Measurements from ENCODE around the gene GAS7.

DNA sequence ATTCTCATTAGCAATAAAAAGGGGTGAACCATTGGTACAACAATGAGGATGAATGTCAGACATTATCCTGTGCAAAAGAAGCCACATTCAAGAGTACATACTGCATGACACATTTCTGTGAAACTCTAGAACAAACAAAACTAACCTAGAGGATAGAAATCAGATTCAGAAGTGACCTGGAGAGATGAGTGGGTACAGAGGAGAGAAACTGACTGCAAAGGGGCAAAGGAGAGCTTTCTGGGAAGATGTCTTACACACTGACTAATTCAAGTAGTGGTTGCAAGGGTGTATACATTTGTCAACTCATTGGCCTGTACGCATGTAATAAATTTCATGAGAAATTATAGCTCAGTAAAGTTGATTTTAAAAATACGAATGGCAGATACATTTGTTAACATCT, 115.6 kb downstream of the GAS7 start:
- TF ChIP-seq, protein P1, sequence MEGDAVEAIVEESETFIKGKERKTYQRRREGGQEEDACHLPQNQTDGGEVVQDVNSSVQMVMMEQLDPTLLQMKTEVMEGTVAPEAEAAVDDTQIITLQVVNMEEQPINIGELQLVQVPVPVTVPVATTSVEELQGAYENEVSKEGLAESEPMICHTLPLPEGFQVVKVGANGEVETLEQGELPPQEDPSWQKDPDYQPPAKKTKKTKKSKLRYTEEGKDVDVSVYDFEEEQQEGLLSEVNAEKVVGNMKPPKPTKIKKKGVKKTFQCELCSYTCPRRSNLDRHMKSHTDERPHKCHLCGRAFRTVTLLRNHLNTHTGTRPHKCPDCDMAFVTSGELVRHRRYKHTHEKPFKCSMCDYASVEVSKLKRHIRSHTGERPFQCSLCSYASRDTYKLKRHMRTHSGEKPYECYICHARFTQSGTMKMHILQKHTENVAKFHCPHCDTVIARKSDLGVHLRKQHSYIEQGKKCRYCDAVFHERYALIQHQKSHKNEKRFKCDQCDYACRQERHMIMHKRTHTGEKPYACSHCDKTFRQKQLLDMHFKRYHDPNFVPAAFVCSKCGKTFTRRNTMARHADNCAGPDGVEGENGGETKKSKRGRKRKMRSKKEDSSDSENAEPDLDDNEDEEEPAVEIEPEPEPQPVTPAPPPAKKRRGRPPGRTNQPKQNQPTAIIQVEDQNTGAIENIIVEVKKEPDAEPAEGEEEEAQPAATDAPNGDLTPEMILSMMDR (IDR thresholded peaks at IDR 0.05; ENCODE audit: insufficient read depth, low read length) = no peak
- TF ChIP-seq, protein P2, sequence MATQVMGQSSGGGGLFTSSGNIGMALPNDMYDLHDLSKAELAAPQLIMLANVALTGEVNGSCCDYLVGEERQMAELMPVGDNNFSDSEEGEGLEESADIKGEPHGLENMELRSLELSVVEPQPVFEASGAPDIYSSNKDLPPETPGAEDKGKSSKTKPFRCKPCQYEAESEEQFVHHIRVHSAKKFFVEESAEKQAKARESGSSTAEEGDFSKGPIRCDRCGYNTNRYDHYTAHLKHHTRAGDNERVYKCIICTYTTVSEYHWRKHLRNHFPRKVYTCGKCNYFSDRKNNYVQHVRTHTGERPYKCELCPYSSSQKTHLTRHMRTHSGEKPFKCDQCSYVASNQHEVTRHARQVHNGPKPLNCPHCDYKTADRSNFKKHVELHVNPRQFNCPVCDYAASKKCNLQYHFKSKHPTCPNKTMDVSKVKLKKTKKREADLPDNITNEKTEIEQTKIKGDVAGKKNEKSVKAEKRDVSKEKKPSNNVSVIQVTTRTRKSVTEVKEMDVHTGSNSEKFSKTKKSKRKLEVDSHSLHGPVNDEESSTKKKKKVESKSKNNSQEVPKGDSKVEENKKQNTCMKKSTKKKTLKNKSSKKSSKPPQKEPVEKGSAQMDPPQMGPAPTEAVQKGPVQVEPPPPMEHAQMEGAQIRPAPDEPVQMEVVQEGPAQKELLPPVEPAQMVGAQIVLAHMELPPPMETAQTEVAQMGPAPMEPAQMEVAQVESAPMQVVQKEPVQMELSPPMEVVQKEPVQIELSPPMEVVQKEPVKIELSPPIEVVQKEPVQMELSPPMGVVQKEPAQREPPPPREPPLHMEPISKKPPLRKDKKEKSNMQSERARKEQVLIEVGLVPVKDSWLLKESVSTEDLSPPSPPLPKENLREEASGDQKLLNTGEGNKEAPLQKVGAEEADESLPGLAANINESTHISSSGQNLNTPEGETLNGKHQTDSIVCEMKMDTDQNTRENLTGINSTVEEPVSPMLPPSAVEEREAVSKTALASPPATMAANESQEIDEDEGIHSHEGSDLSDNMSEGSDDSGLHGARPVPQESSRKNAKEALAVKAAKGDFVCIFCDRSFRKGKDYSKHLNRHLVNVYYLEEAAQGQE (IDR thresholded peaks at IDR 0.05; ENCODE audit: insufficient replicate concordance, low read depth) = no peak
- TF ChIP-seq POLR2AphosphoS5 (IDR thresholded peaks at IDR 0.05; ENCODE audit: low read depth) = no peak
- no peak for TF ChIP-seq GABPA (IDR thresholded peaks at IDR 0.05; ENCODE audit: low read depth)
